ENCODE measurements around the gene KIF23. TPM values are rescaled to one million over a fixed set of nuclear protein-coding genes. Genes with fewer than 3 reads are reported as not detected.

Gene KIF23
- polyA plus RNA-seq, 4 donors, result 1.1 to 14.0 (median 6.7) TPM

Other genes with a start within 250 kb of the KIF23 start
- 1 to 10 TPM in 3 of 4 donors, under 1 TPM in 1; 0.45 to 6.4 (median 1.4) TPM for gene PAQR5, start 115.4 kb upstream of the KIF23 start, polyA plus RNA-seq
- gene RPLP1, start 38.5 kb downstream of the KIF23 start, polyA plus RNA-seq, result 1,000 to 10,000 TPM in 3 of 4 donors, 100 to 1,000 TPM in 1; 975 to 2,388 (median 1,894) TPM

Data from small intestine (tissue), 4 donors.